Peyer's patch (tissue), 4 donors: ENCODE measurements around the gene NACC1. TPM values are rescaled to one million over a fixed set of nuclear protein-coding genes. Genes with fewer than 3 reads are reported as not detected.

Experiments
- DNase-seq, 3 donors: peaks; one replicate each; pipeline ENCODE4 v3.0.0-alpha.2; 2017 to 2019
- H3K27ac ChIP-seq, 4 donors: fragments of 200-600 bp; sonication (generic); one replicate each; pipeline ENCODE4 v1.5.1; 2016 to 2019
- H3K27me3 ChIP-seq, 2 donors: fragments of 200-600 bp; sonication (generic); one replicate each; pipeline ENCODE4 v1.5.1; 2019
- H3K36me3 ChIP-seq, 3 donors: fragments of 200-600 bp; sonication (generic); one replicate each; pipeline ENCODE4 v1.5.1; 2016 to 2019
- H3K4me1 ChIP-seq, 4 donors: fragments of 200-600 bp; sonication (generic); one replicate each; pipeline ENCODE4 v1.5.1; 2016 to 2019
- H3K4me3 ChIP-seq, 4 donors: fragments of 200-600 bp; sonication (generic); 1 replicate in 3 of 4; 2 replicates in 1 of 4; pipeline ENCODE4 v1.5.1; 2016 to 2019; ENCODE audit warnings: mild to moderate bottlenecking in 1 of 4
- H3K9me3 ChIP-seq, 4 donors: fragments of 200-600 bp; sonication (generic); one replicate each; pipeline ENCODE4 v1.5.1; 2016 to 2019; ENCODE audit warnings: mild to moderate bottlenecking in 1 of 4
- CTCF ChIP-seq, 6 experiments: fragments of 450-650 bp in 4 of 6; fragments of 200-600 bp in 2 of 6; sonication (generic) in 1 of 6; IDR thresholded peaks; one replicate each; pipeline ENCODE4 v1.5.1; 2017 to 2019; ENCODE audit warnings: antibody characterized with exemption in 6 of 6, mild to moderate bottlenecking in 3 of 6, moderate library complexity in 1 of 6
- POLR2A ChIP-seq, 2 donors: fragments of 450-650 bp; IDR thresholded peaks; one replicate each; pipeline ENCODE4 v1.5.1; 2017; ENCODE audit warnings: antibody characterized with exemption in 2 of 2, mild to moderate bottlenecking in 2 of 2, moderate library complexity in 2 of 2
- total RNA-seq, 4 donors: library from RNA; depleted of rRNA; stranded (reverse); fragments of >200 nt; gene quantifications; one replicate each; pipeline ENCODE4 v1.1.0, GENCODE V29; 2016

Gene NACC1
- total RNA-seq, 4 donors from 2014 or later = 21.5 to 48.0 (median 37.1) TPM

DNA sequence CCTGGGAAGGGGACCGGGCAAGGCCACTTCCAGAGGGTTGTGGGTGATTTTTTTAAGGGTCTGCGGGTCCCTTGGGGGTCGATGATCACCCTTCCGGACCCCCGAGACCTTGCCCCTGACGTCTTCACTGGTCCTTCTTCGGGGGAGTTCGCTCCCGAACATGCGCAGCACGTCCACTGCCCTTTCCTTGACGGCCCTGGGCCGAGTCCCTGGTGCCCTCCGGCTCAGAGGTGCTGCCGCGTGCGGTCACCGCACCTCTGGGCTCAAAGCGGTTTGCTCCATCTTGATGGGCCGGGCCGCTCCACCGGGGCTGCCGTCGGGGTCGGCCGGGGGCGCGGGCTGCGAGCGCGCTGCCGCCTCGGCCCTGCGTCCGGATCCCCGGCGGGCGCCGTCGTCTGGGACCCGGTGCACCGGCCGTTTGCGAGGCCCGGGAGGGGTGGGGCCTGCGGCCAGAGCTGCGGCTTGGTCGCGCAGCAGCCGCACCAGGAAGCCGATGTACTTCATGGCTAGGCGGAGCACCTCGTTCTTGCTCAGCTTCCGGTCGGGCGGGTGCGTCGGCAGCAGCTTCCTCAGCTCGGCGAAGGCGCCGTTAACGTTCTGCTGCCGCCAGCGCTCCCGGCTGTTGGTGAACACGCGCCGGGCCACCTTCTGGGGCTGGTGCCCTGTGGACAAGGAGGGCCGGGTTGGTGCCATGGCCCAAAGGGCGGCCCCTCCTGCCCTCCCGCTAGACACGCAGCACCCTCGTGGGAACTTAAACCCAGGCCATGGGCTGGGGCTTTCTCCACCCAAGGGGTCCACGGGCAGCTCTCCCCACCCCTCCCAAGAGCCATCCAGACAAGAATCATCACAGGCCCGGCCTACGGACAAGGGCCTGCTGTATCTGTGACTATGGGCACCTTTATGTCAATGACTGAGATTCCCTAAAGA lies 18.7 kb upstream of the NACC1 start:
- peak overlapping the region; percentile 30 to 70 (median 59) for H3K4me3 ChIP-seq
- DNase-seq = peak; percentile 84 to 94 (median 86)
- peak; percentile 32 to 49 for TF ChIP-seq POLR2A (IDR thresholded peaks at IDR 0.05)
- no peak for TF ChIP-seq CTCF (IDR thresholded peaks at IDR 0.05)
- H3K27ac ChIP-seq = peak overlapping the region; percentile 81 to 92 (median 90)
- H3K9me3 ChIP-seq = no peaks in the 10 kb centered on the region
- peaks cover 3 to 69% (median 40%) of the 10 kb centered on the region in 4 donors for H3K4me1 ChIP-seq
- no peaks in the 10 kb centered on the region for H3K27me3 ChIP-seq
- peaks cover 0 to 8% (median 0%) of the 10 kb centered on the region in 3 donors for H3K36me3 ChIP-seq

- TF ChIP-seq CTCF (IDR thresholded peaks at IDR 0.05) (no peak), POLR2A (IDR thresholded peaks at IDR 0.05) (no peak)
- Histone ChIP-seq H3K36me3 (peaks cover 0 to 4% (median 0%) of the 10 kb centered on the region in 3 donors), H3K4me1 (peaks cover 3 to 61% (median 36%) of the 10 kb centered on the region in 4 donors), H3K9me3 (no peaks in the 10 kb centered on the region), H3K4me3 (peak overlapping the region in 3 of 4 donors; percentile 52 to 70 (median 66)), H3K27ac (peak overlapping the region; percentile 81 to 92 (median 90)), H3K27me3 (no peaks in the 10 kb centered on the region)
- peak in 2 of 3 donors; percentile 58 to 69 for DNase-seq
Observed at GRCh38 chr19:13100031-13100588, 18.0 kb upstream of the NACC1 start.

DNA sequence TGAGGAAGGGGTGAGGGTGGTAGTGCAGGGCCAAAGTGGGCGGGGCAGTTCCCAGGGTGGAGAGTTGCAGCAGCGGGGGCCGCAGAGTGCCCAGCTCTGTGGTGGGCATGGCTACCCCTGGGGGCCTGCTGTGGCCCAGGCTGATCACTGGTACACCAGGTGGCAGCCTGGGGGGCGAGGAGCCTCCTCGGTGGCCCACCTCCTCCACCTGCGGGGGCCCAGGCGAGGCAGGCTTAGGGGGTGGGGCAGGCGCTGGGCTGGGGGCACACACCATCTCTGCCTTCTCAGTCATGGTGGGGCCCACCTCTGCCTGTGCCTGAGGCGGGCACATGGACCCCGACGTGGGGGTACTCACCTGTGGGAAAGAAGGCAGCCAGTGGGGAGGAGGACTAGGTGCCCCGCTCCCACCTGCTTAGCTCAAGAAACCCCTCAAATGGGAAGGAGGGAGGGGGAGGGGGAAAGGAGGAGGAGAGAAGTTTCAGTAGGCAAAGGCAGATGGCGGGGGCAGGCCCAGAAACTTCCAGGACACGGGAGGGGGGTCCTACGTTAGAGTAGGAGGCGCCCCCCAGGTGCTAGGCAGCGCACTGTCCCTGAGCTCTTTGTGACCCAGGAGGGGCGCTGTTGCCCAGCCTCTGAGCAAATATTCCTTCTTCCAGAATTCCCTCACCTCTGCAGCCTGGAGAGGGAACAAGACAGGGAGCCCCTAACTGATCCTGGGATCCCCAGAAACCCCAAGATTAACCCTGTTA lies 17.0 kb upstream of the NACC1 start:
- TF ChIP-seq POLR2A (IDR thresholded peaks at IDR 0.05) = no peak
- TF ChIP-seq CTCF (IDR thresholded peaks at IDR 0.05) = peak; percentile 8 to 29 (median 23)
- Histone ChIP-seq H3K4me1 (peaks cover 3 to 58% (median 35%) of the 10 kb centered on the region in 4 donors), H3K9me3 (no peaks in the 10 kb centered on the region), H3K36me3 (no peaks in the 10 kb centered on the region), H3K27ac (peak overlapping the region; percentile 69 to 92 (median 90)), H3K27me3 (no peaks in the 10 kb centered on the region), H3K4me3 (peak overlapping the region in 3 of 4 donors; percentile 52 to 66 (median 57))
- peak in 1 of 3 donors; percentile 47 for DNase-seq

DNA sequence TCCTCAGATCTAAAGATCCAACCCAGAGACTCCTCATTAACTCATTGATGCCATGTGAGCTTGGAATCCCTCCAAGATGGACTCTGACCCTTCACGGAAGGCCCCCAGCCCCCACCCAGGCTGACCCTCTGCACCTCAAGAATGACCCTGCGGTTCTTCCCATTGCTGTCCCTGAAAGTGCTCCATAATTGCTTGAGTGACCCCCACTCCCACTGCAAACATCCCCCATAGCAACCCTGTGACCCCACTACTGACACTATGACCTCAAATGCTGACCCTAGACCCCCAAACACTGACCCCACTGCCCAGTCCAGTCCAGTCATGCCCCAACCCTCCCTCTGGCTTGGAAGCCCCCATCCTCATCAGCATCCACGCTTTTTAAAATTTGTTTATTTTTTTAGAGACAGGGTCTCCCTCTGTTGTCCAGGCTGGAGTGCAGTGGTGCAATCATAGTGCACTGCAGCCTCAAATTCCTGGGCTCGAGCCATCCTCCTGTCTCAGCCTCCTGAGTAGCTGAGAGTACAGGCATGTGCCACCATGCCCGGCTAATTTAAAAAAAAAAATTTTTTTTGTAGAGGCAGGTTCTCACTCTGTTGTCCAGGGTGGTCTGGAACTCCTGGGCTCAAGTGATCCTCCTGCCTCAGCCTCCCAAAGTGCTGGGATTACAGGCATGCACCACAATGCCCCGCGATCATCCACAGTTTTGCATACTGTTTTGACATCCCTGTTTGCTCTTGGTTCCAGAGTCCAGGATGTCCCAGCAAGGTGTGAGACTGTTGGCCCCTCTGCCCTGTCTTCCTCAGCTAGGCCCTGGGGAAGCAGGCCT lies 16.3 kb upstream of the NACC1 start:
- TF ChIP-seq CTCF (IDR thresholded peaks at IDR 0.05) (no peak), POLR2A (IDR thresholded peaks at IDR 0.05) (no peak)
- no peak for DNase-seq
- Histone ChIP-seq H3K36me3 (no peaks in the 10 kb centered on the region), H3K9me3 (no peaks in the 10 kb centered on the region), H3K27me3 (no peaks in the 10 kb centered on the region), H3K27ac (peak overlapping the region; percentile 65 to 92 (median 80)), H3K4me3 (peak overlapping the region; percentile 47 to 66 (median 54)), H3K4me1 (peaks cover 3 to 58% (median 32%) of the 10 kb centered on the region in 4 donors)

- Histone ChIP-seq H3K27me3 (no peaks in the 10 kb centered on the region), H3K36me3 (no peaks in the 10 kb centered on the region), H3K4me3 (peak overlapping the region; percentile 47 to 66 (median 54)), H3K9me3 (no peaks in the 10 kb centered on the region), H3K27ac (peak overlapping the region; percentile 65 to 92 (median 73)), H3K4me1 (peaks cover 3 to 58% (median 31%) of the 10 kb centered on the region in 4 donors)
- TF ChIP-seq CTCF (IDR thresholded peaks at IDR 0.05) (no peak), POLR2A (IDR thresholded peaks at IDR 0.05) (no peak)
- no peak for DNase-seq
Observed at GRCh38 chr19:13102416-13102665, 15.7 kb upstream of the NACC1 start.
